HG03280 (cell line): ENCODE measurements around the gene ANKRD22.
A peak's percentile ranks its signal among the peaks of the same experiment; 100 is the strongest.
"Not testable (repeated sequence)": the region's sequence is repeated elsewhere in the genome, so short reads cannot be mapped to it uniquely, and the experiment has no call there.

ENCODE experiments used
- ATAC-seq: cut with Tn5 transposase; IDR thresholded peaks from one replicate; pipeline ENCODE4 v1.9.1; 2021; ENCODE audit warnings: mild to moderate bottlenecking, moderate library complexity; ENCODE audit not compliant: unreplicated experiment

The ANKRD22 gene

GRCh38 chr10:88851706-88852105 is at the start of gene ANKRD22:
TSS of gene ANKRD22 (minus strand) at chr10:88851844. CDS start at chr10:88851607, 237 bp downstream.
- ATAC-seq: no peak

- no peak for ATAC-seq
Measured at GRCh38 chr10:88899886-88900285, 48.2 kb upstream of the ANKRD22 start.

GRCh38 chr10:88898727-88899126 is 47.1 kb upstream of the ANKRD22 start:
- no peak for ATAC-seq

- ATAC-seq: no peak
Measured at GRCh38 chr10:88896994-88897853, 45.6 kb upstream of the ANKRD22 start.

GRCh38 chr10:88896372-88896993 is 44.8 kb upstream of the ANKRD22 start:
- ATAC-seq: no peak

GRCh38 chr10:88895250-88895649 is 43.6 kb upstream of the ANKRD22 start:
- no peak for ATAC-seq

GRCh38 chr10:88893611-88894010 is 42.0 kb upstream of the ANKRD22 start:
- ATAC-seq: no peak

GRCh38 chr10:88892222-88892967 is 40.8 kb upstream of the ANKRD22 start:
- no peak for ATAC-seq

- ATAC-seq: no peak
Measured at GRCh38 chr10:88890681-88891381, 39.2 kb upstream of the ANKRD22 start.

- ATAC-seq: peak; percentile 70
Measured at GRCh38 chr10:88889559-88890337, 38.1 kb upstream of the ANKRD22 start.

- ATAC-seq: no peak
Measured at GRCh38 chr10:88888810-88889445, 37.3 kb upstream of the ANKRD22 start.

- ATAC-seq: peak; percentile 48
Measured at GRCh38 chr10:88886557-88886956, 34.9 kb upstream of the ANKRD22 start.

GRCh38 chr10:88883448-88883809 is 31.8 kb upstream of the ANKRD22 start:
- ATAC-seq: no peak

GRCh38 chr10:88882646-88883447 is 31.2 kb upstream of the ANKRD22 start:
- ATAC-seq: not testable (repeated sequence)

- ATAC-seq: no peak
Measured at GRCh38 chr10:88881922-88882645, 30.4 kb upstream of the ANKRD22 start.

- no peak for ATAC-seq
Measured at GRCh38 chr10:88881320-88881719, 29.7 kb upstream of the ANKRD22 start.

- ATAC-seq: peak; percentile 75
Measured at GRCh38 chr10:88880282-88881076, 28.8 kb upstream of the ANKRD22 start.
